Cardiac fibroblast (primary cell): Measurements from ENCODE around the gene CPEB1.

Experiments
- DNase-seq, 2 donors: peaks; one replicate each; pipeline versions ENCODE4 v3.0.0 to v3.0.0-alpha.2; 2010; ENCODE audit warnings: low read depth in 2 of 2
- H3K4me3 ChIP-seq, 2 donors: replicated peaks in 1 of 2; 1 replicate in 1 of 2; 2 replicates in 1 of 2; pipeline ENCODE4 v1.5.1; 2011; ENCODE audit warnings: low read depth in 2 of 2, low read length in 2 of 2, mild to moderate bottlenecking in 2 of 2, moderate library complexity in 1 of 2
- CTCF ChIP-seq: IDR thresholded peaks from one replicate; pipeline ENCODE4 v1.5.1; 2011; ENCODE audit warnings: low read depth, mild to moderate bottlenecking, low read length, inconsistent platforms

Gene CPEB1

GRCh38 chr15:82647045-82647834 is at the start of gene CPEB1:
CPEB1 (minus strand) TSS chr15:82647363; CDS start chr15:82628459, 18,904 bp downstream.
- DNase-seq: peak; percentile 27 to 47
- peak within 1 kb of the TSS; percentile 32 to 37 for H3K4me3 ChIP-seq
- TF ChIP-seq CTCF: no peak

- no peak for DNase-seq
- no peak overlapping the region for H3K4me3 ChIP-seq
- no peak for TF ChIP-seq CTCF
Observed at GRCh38 chr15:82692171-82692570, 45.0 kb upstream of the CPEB1 start.

- no peak for DNase-seq
- H3K4me3 ChIP-seq: no peak overlapping the region
- no peak for TF ChIP-seq CTCF
Observed at GRCh38 chr15:82689147-82689546, 42.0 kb upstream of the CPEB1 start.

GRCh38 chr15:82688691-82689090 is 41.5 kb upstream of the CPEB1 start:
- H3K4me3 ChIP-seq: no peak overlapping the region
- no peak for TF ChIP-seq CTCF
- DNase-seq: no peak

- no peak overlapping the region for H3K4me3 ChIP-seq
- no peak for TF ChIP-seq CTCF
- DNase-seq: no peak
Observed at GRCh38 chr15:82681371-82681770, 34.2 kb upstream of the CPEB1 start.

GRCh38 chr15:82680200-82681102 is 33.3 kb upstream of the CPEB1 start:
- no peak overlapping the region for H3K4me3 ChIP-seq
- DNase-seq: no peak
- no peak for TF ChIP-seq CTCF
